Peyer's patch (tissue), 4 donors: ENCODE results near the gene POLR2B. TPM values are rescaled to one million over a fixed set of nuclear protein-coding genes. Genes with fewer than 3 reads are reported as not detected.

ENCODE experiments used
- DNase-seq, 3 donors: peaks; one replicate each; pipeline ENCODE4 v3.0.0-alpha.2; 2017 to 2019
- H3K27ac ChIP-seq, 4 donors: fragments of 200-600 bp; sonication (generic); one replicate each; pipeline ENCODE4 v1.5.1; 2016 to 2019
- H3K27me3 ChIP-seq, 2 donors: fragments of 200-600 bp; sonication (generic); one replicate each; pipeline ENCODE4 v1.5.1; 2019
- H3K36me3 ChIP-seq, 3 donors: fragments of 200-600 bp; sonication (generic); one replicate each; pipeline ENCODE4 v1.5.1; 2016 to 2019
- H3K4me1 ChIP-seq, 4 donors: fragments of 200-600 bp; sonication (generic); one replicate each; pipeline ENCODE4 v1.5.1; 2016 to 2019
- H3K4me3 ChIP-seq, 4 donors: fragments of 200-600 bp; sonication (generic); 1 replicate in 3 of 4; 2 replicates in 1 of 4; pipeline ENCODE4 v1.5.1; 2016 to 2019; ENCODE audit warnings: mild to moderate bottlenecking in 1 of 4
- H3K9me3 ChIP-seq, 4 donors: fragments of 200-600 bp; sonication (generic); one replicate each; pipeline ENCODE4 v1.5.1; 2016 to 2019; ENCODE audit warnings: mild to moderate bottlenecking in 1 of 4
- CTCF ChIP-seq, 6 experiments: fragments of 450-650 bp in 4 of 6; fragments of 200-600 bp in 2 of 6; sonication (generic) in 1 of 6; IDR thresholded peaks; one replicate each; pipeline ENCODE4 v1.5.1; 2017 to 2019; ENCODE audit warnings: antibody characterized with exemption in 6 of 6, mild to moderate bottlenecking in 3 of 6, moderate library complexity in 1 of 6
- POLR2A ChIP-seq, 2 donors: fragments of 450-650 bp; IDR thresholded peaks; one replicate each; pipeline ENCODE4 v1.5.1; 2017; ENCODE audit warnings: antibody characterized with exemption in 2 of 2, mild to moderate bottlenecking in 2 of 2, moderate library complexity in 2 of 2
- total RNA-seq, 4 donors: library from RNA; depleted of rRNA; stranded (reverse); fragments of >200 nt; gene quantifications; one replicate each; pipeline ENCODE4 v1.1.0, GENCODE V29; 2016

Gene POLR2B
- total RNA-seq, 4 donors from 2014 or later: 81.5 to 117 (median 87.3) TPM

- TF ChIP-seq POLR2A (IDR thresholded peaks at IDR 0.05) (no peak), CTCF (IDR thresholded peaks at IDR 0.05) (no peak)
- Histone ChIP-seq H3K27ac (no peak overlapping the region), H3K4me1 (no peaks in the 10 kb centered on the region), H3K36me3 (peaks cover 0 to 99% (median 10%) of the 10 kb centered on the region in 3 donors), H3K4me3 (no peak overlapping the region), H3K27me3 (no peaks in the 10 kb centered on the region), H3K9me3 (no peaks in the 10 kb centered on the region)
- DNase-seq: no peak
These were observed 34.9 kb downstream of the POLR2B start for GRCh38 chr4:57013543-57014120.

- Histone ChIP-seq H3K9me3 (no peaks in the 10 kb centered on the region), H3K4me1 (no peaks in the 10 kb centered on the region), H3K27ac (no peak overlapping the region), H3K36me3 (peaks cover 0 to 98% (median 6%) of the 10 kb centered on the region in 3 donors), H3K4me3 (no peak overlapping the region), H3K27me3 (no peaks in the 10 kb centered on the region)
- no peak for DNase-seq
- no peak for TF ChIP-seq POLR2A (IDR thresholded peaks at IDR 0.05)
- TF ChIP-seq CTCF (IDR thresholded peaks at IDR 0.05): no peak
These were observed 40.3 kb downstream of the POLR2B start for GRCh38 chr4:57018980-57019379.

GRCh38 chr4:57020467-57021101 lies 41.9 kb downstream of the POLR2B start:
- Histone ChIP-seq H3K36me3 (peaks cover 0 to 98% (median 6%) of the 10 kb centered on the region in 3 donors), H3K27me3 (no peaks in the 10 kb centered on the region), H3K4me3 (no peak overlapping the region), H3K9me3 (no peaks in the 10 kb centered on the region), H3K27ac (no peak overlapping the region), H3K4me1 (no peaks in the 10 kb centered on the region)
- TF ChIP-seq CTCF (IDR thresholded peaks at IDR 0.05) (no peak), POLR2A (IDR thresholded peaks at IDR 0.05) (no peak)
- no peak for DNase-seq

- Histone ChIP-seq H3K36me3 (peaks cover 0 to 96% (median 0%) of the 10 kb centered on the region in 3 donors), H3K4me1 (no peaks in the 10 kb centered on the region), H3K9me3 (no peaks in the 10 kb centered on the region), H3K27ac (no peak overlapping the region), H3K27me3 (no peaks in the 10 kb centered on the region), H3K4me3 (no peak overlapping the region)
- TF ChIP-seq POLR2A (IDR thresholded peaks at IDR 0.05) (no peak), CTCF (IDR thresholded peaks at IDR 0.05) (no peak)
- no peak for DNase-seq
These were observed 44.4 kb downstream of the POLR2B start for GRCh38 chr4:57023104-57023503.

GRCh38 chr4:57034520-57034919 lies 55.8 kb downstream of the POLR2B start:
- H3K9me3 ChIP-seq: no peaks in the 10 kb centered on the region
- TF ChIP-seq CTCF (IDR thresholded peaks at IDR 0.05): no peak
- no peak for TF ChIP-seq POLR2A (IDR thresholded peaks at IDR 0.05)
- no peak overlapping the region for H3K27ac ChIP-seq
- no peak for DNase-seq
- no peaks in the 10 kb centered on the region for H3K4me1 ChIP-seq
- H3K36me3 ChIP-seq: peaks cover 0 to 28% (median 0%) of the 10 kb centered on the region in 3 donors
- no peaks in the 10 kb centered on the region for H3K27me3 ChIP-seq
- H3K4me3 ChIP-seq: no peak overlapping the region
